Sigmoid colon (tissue), 7 donors: ENCODE results near the gene IGLON5. TPM values are rescaled to one million over a fixed set of nuclear protein-coding genes. Genes with fewer than 3 reads are reported as not detected.
A peak's percentile ranks its signal among the peaks of the same experiment; 100 is the strongest.

Experiments
- DNase-seq: peaks from one replicate; pipeline ENCODE4 v3.0.0-alpha.2; 2019
- H3K27ac ChIP-seq, 4 donors: fragments of 200-600 bp; sonication (generic); one replicate each; pipeline ENCODE4 v1.5.1; 2016 to 2019; ENCODE audit warnings: mild to moderate bottlenecking in 1 of 4
- H3K27me3 ChIP-seq, 3 donors: fragments of 200-600 bp; sonication (generic); one replicate each; pipeline ENCODE4 v1.5.1; 2019; ENCODE audit warnings: mild to moderate bottlenecking in 1 of 3
- H3K36me3 ChIP-seq, 4 donors: fragments of 200-600 bp; sonication (generic); one replicate each; pipeline ENCODE4 v1.5.1; 2016 to 2019
- H3K4me1 ChIP-seq, 4 donors: fragments of 200-600 bp; sonication (generic); one replicate each; pipeline ENCODE4 v1.5.1; 2017 to 2019
- H3K4me3 ChIP-seq, 4 donors: fragments of 200-600 bp; sonication (generic); one replicate each; pipeline ENCODE4 v1.5.1; 2017 to 2019; ENCODE audit warnings: mild to moderate bottlenecking in 2 of 4, moderate library complexity in 1 of 4
- H3K9me3 ChIP-seq, 4 donors: fragments of 200-600 bp in 3 of 4; sonication (generic) in 3 of 4; one replicate each; pipeline versions ENCODE4 v1.5.1 to v1.6.1; 2013 to 2019
- CTCF ChIP-seq, 4 experiments: fragments of 450-650 bp in 3 of 4; fragments of 200-600 bp in 1 of 4; IDR thresholded peaks; one replicate each; pipeline ENCODE4 v1.5.1; 2016 to 2019; ENCODE audit warnings: antibody characterized with exemption in 4 of 4, mild to moderate bottlenecking in 3 of 4, moderate library complexity in 2 of 4
- EP300 ChIP-seq, 4 donors: sonication (generic); formaldehyde crosslinking; IDR thresholded peaks; one replicate each; pipeline ENCODE4 v1.6.1; 2017; ENCODE audit warnings: antibody characterized with exemption in 4 of 4
- POLR2A ChIP-seq, 2 donors: fragments of 450-650 bp; IDR thresholded peaks; one replicate each; pipeline ENCODE4 v1.6.1; 2016; ENCODE audit warnings: antibody characterized with exemption in 2 of 2, mild to moderate bottlenecking in 2 of 2, moderate library complexity in 2 of 2
- POLR2AphosphoS5 ChIP-seq, 4 donors: sonication (generic); formaldehyde crosslinking; IDR thresholded peaks; one replicate each; pipeline ENCODE4 v1.6.1; 2017; ENCODE audit warnings: antibody characterized with exemption in 4 of 4
- WGBS, 2 donors: extraction: QIAGEN DNeasy Blood & Tissue Kit; methylation state at CpG; one replicate each; pipeline ENCODE4 v1.1.7; 2013; 5-methylcytosine and 5-hydroxymethylcytosine counted together
- intact Hi-C: fragments of 100-400 bp; cut with DNase I; formaldehyde crosslinking; loops from one replicate; pipeline ENCODE4 v1.15.1; 2023
- polyA plus RNA-seq, 3 donors: library from polyadenylated mRNA; stranded (reverse); fragments of 200-250 nt; gene quantifications; one replicate each; pipeline ENCODE4 v1.2.3, GENCODE V29; 2013
- total RNA-seq, 4 donors: library from RNA; depleted of rRNA; stranded (reverse); fragments of >200 nt; gene quantifications; one replicate each; pipeline ENCODE4 v1.1.0, GENCODE V29; 2016
- donor health status: healthy with polysubstance abuse.
- donor health status: Bipolar disorder and iron deficiency.
- donor health status: healthy.

The IGLON5 gene
- total and polyA plus RNA-seq, 7 donors, result 0.26 to 1.4 TPM; not detected in 5

GRCh38 chr19:51356159-51356801 lies 44.8 kb downstream of the IGLON5 start:
- no peaks in the 10 kb centered on the region for H3K9me3 ChIP-seq
- no peak overlapping the region for H3K4me3 ChIP-seq
- H3K4me1 ChIP-seq, result no peaks in the 10 kb centered on the region
- intact Hi-C loops, result no loop called here
- no peak overlapping the region for H3K27ac ChIP-seq
- DNase-seq, result no peak
- 96% methylated on average over 10 of the region's 10 CpGs for WGBS, 2 donors
- no peaks in the 10 kb centered on the region for H3K27me3 ChIP-seq
- TF ChIP-seq POLR2AphosphoS5 (IDR thresholded peaks at IDR 0.05), result no peak
- TF ChIP-seq POLR2A (IDR thresholded peaks at IDR 0.05), result no peak
- no peak for TF ChIP-seq CTCF (IDR thresholded peaks at IDR 0.05)
- no peak for TF ChIP-seq EP300 (IDR thresholded peaks at IDR 0.05)
- H3K36me3 ChIP-seq, result peaks cover 0 to 16% (median 6%) of the 10 kb centered on the region in 4 donors

- Histone ChIP-seq H3K27ac (no peak overlapping the region), H3K36me3 (peaks cover 0 to under 1% (median 0%) of the 10 kb centered on the region in 4 donors), H3K27me3 (no peaks in the 10 kb centered on the region), H3K4me3 (no peak overlapping the region), H3K4me1 (peaks cover 0 to 10% (median 2%) of the 10 kb centered on the region in 4 donors), H3K9me3 (no peaks in the 10 kb centered on the region)
- intact Hi-C loops, result no loop called here
- 90 to 91% methylated on average over 7 of the region's 7 CpGs for WGBS, 2 donors
- DNase-seq, result no peak
- TF ChIP-seq CTCF (IDR thresholded peaks at IDR 0.05) (no peak), POLR2A (IDR thresholded peaks at IDR 0.05) (no peak), EP300 (IDR thresholded peaks at IDR 0.05) (no peak), POLR2AphosphoS5 (IDR thresholded peaks at IDR 0.05) (no peak)
These were observed 46.5 kb downstream of the IGLON5 start for GRCh38 chr19:51357952-51358351.

- Histone ChIP-seq H3K4me1 (peaks cover 0 to 22% (median 7%) of the 10 kb centered on the region in 4 donors), H3K36me3 (no peaks in the 10 kb centered on the region), H3K27ac (peak overlapping the region in 2 of 4 donors; percentile 68 to 72), H3K9me3 (no peaks in the 10 kb centered on the region), H3K4me3 (no peak overlapping the region), H3K27me3 (no peaks in the 10 kb centered on the region)
- WGBS, 2 donors, result 96 to 97% methylated on average over 4 of the region's 4 CpGs
- TF ChIP-seq CTCF (IDR thresholded peaks at IDR 0.05), result no peak
- no peak for TF ChIP-seq POLR2AphosphoS5 (IDR thresholded peaks at IDR 0.05)
- no peak for TF ChIP-seq EP300 (IDR thresholded peaks at IDR 0.05)
- TF ChIP-seq POLR2A (IDR thresholded peaks at IDR 0.05), result no peak
- DNase-seq, result no peak
- intact Hi-C loops, result no loop called here
These were observed 47.9 kb downstream of the IGLON5 start for GRCh38 chr19:51359294-51359693.

- Histone ChIP-seq H3K36me3 (no peaks in the 10 kb centered on the region), H3K9me3 (no peaks in the 10 kb centered on the region), H3K27me3 (no peaks in the 10 kb centered on the region), H3K27ac (peak overlapping the region in 1 of 4 donors; percentile 100), H3K4me1 (peaks cover 0 to 37% (median 22%) of the 10 kb centered on the region in 4 donors), H3K4me3 (no peak overlapping the region)
- TF ChIP-seq EP300 (IDR thresholded peaks at IDR 0.05) (no peak), POLR2A (IDR thresholded peaks at IDR 0.05) (no peak), POLR2AphosphoS5 (IDR thresholded peaks at IDR 0.05) (no peak), CTCF (IDR thresholded peaks at IDR 0.05) (no peak)
- intact Hi-C loops, result loop anchor here (10.0 kb wide), 1 partner anchor 214 kb away; the partner anchor contains the start of gene ZNF175
- 86 to 90% methylated on average over 13 of the region's 13 CpGs for WGBS, 2 donors
- no peak for DNase-seq
These were observed 49.8 kb downstream of the IGLON5 start for GRCh38 chr19:51361239-51361638.
